GM18517 (cell line): ENCODE measurements around the gene GNAI2.
A peak's percentile ranks its signal among the peaks of the same experiment; 100 is the strongest.

Source experiments
- ATAC-seq: cut with Tn5 transposase; IDR thresholded peaks from one replicate; pipeline ENCODE4 v1.9.1; 2021; ENCODE audit warnings: mild to moderate bottlenecking, moderate library complexity; ENCODE audit not compliant: unreplicated experiment

GNAI2 gene

DNA sequence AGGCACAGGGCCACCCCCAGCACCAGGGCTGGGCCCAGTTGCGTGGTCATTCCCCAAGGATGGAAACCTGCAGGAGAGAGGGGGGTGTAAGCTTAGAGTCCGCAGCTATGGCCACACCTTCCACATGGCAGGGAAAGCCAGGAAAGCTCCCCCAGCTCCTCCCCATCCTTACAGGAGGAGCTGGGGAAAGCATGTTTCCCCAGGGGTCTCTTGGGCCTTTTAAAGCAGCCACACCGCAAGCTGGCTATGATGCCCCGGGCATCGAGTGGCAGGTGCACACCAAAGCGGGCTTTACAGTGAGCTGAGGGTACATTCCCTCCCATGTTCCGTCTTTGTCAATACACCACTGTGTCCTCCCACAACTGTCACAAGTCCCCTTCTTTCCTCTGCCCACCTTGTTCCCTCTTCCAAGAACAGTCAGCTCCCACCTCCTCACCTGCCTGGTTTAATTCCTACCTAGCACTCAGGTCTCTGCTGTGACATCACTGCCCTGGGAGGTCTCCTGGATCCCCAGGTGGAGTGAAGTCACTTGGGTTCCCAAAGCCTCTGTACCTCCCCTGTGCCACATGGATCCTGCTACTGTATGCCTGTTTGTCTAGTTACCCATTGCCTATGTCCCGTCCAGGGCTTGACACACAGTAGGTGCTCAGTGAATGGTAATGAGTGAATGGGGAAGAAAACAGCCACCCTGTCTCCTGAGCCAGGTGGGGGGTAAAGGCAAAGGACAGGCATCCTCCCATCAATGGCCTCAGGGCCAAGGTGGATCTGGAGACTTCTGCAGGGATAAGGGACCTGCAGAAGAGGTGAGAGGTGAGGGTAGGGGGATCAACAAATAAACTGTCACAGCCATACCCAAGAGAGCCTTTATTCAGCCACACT is 59.8 kb downstream of the GNAI2 start:
- no peak for ATAC-seq

DNA sequence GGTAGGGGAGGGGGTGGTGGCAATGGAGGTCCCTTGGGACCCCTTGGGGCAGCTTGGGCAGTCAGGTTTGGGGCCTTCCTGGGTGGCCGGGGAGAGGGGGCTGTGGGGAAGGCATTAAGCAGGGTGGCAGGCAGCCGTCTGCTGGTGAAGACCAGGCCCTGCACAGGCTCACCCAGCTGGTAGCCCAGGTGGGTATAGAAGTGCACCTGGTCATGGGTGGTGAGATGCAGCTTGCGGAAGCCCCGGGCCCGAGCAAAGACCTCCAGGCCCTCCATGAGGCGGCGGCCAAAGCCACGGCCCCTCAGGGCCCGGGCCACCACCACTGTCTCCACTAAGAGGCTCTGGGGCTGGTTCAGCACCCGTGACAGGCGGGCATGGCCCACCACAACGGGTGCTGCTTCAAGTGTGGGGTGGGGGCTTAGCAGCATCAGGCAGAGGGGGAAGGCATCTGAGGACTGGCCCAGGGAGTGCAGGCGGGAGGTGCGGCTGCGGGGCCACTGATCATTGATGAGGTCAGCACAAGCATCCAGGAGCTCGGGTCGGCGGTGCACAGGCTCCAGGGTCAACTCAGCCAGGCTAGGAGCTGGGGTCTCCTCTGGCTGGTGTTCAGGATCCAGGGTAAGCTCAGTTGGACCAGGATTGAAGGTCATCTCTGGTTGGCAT is 60.8 kb downstream of the GNAI2 start:
- ATAC-seq = no peak

DNA sequence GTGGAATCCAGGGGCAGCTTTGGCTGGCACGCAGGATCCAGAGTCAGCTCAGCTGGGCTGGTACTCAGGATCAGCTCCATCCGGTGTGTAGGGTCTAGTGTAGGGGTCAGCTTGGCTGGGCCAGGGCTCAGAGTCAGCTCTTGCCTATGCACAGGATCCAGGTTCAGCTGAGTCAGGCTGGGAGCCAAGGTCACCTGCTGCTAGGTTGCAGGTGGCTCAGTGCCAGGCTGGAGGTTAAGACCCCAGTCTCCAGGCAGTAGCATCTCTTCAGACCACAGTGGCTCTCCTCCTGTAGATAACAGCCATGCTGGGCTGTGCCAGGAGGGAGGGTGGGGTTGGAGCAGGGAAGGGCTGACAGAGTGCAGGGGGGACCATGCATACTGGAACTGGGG is 61.4 kb downstream of the GNAI2 start:
- no peak for ATAC-seq

DNA sequence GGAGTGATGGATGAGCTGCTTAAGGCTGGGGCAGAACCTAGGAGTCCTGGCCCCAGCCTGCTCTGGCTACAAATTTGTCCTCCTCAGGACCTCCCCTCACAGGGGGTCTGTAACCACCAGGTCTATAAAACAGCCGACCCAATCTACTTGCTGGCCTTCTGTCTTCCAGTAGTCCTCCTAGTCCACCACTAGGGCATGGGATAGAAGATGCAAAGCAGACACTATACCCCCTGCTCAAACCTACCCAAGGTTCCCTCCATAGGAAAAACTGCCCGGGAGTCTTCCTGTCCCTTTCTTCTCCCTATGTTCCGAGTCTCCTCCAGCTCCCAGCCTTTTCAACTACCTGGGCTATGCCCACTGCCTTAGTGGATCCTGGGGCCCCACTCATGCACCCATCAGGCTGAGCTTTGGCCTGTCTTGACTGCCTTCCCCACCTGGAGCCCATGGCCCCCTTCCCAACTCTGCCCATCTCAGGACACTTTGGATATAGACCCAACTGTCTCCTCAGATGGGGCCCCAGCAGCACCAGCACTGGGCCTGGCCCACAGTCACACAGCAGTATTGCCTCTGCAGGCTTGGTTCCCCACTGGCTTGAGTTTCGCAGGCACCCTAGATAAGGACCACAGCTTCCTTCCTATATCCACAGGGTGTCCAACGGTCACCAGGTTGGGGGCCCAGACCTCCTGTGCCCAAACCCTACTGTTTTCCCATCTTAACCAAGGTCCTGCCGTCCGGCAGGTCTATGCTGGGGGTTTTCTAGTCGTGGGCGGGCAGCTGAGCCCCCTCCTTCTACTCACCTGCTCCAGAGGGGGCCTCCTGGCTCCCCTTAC is 62.1 kb downstream of the GNAI2 start:
- ATAC-seq = no peak

DNA sequence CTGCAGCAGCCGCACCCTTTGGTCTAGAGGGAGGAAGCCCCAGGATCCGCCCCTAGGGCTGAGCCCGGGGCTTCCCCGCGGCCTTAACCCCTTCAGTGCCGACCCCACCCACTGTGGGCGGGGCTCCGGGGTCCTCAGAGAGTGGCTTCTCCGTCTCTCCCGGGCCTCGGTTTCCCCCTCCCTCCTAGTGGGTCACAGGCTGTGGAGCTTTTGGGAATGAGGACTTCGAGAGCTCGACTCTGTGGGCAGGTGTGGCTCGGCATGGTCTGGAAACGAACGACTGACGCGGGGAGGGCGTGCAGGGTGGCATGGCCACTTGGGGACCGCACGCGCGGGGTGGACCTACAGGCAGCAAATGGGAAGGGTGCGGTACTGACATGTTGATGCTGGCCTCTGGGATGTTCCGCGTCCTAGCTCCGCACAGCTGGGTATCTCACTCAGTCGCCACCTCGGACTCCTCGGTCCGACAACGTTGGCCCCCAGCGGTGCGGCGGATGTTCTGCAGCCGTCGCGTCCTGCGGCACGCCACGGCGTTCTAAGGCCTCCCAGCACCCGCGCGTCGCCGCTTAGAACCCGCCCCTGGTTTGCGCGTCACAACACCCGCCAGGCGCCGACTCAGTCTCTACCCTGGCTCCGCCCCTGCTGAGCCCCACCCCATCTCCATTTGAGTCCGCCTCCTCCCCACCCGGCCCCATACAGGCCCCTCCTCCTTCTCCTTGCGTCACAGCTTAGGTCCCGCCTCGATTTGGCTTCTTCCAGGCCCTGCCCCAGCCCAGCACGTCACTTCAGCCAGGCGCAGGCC is 63.0 kb downstream of the GNAI2 start, which contains the start of the genes HYAL3 and NAA80:
TSS of gene HYAL3 (minus strand) at position 570 of the 802 bp plus-strand sequence. CDS start 3,803 bp downstream, outside the sequence.
TSS of gene NAA80 (minus strand) at position 570 of the 802 bp plus-strand sequence. CDS start 1,942 bp downstream, outside the sequence.
- peak; percentile 79 for ATAC-seq

DNA sequence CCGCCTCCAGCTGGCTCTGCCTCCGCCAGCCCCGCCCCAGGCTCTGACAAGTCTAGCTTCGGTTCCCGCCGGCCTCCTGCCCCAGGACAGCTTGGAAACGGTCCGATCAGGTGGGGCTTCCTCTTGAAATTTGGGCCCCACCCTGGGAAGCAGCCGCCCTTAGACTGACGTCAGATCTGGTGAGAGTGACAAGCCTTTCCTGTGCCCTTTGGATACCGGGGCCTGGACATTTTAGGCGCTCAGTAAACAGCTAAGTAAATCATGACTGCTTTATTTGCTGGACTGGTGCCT is 63.6 kb downstream of the GNAI2 start:
- no peak for ATAC-seq

DNA sequence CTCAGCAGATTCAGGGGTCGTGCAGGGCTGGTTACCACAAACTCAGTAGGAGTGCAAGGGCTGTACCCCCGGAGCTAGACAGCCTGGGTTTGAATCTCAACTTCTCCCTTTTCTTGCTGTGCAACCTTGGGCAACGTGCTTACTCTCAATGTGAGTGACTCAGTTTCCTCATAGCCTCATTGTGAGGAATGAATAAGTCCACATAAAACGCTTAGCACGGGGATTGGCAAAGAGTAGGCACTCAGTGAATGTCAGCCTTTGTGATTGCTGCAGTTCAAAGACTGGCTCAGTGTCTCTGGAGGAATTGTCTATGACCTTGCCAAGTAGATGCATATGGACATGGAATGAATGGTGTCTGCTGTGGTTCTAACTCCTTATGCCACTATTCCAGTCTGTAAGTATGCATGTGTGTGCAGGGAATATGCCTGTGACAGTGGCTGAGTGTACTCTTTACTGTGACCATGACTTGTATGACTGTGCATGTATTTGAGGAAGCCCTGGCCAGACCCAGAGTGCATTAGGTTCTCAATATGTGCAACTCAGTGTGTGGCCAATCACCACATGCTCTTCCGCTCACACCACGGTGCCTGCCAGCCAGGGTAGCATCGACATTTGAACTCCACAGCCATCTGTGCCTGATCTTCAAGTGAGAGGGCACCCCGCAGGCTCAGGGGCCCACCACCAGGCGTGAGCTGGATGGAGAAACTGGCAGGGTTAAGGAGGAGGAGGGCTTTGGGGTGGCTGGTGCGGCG is 64.1 kb downstream of the GNAI2 start:
- no peak for ATAC-seq

DNA sequence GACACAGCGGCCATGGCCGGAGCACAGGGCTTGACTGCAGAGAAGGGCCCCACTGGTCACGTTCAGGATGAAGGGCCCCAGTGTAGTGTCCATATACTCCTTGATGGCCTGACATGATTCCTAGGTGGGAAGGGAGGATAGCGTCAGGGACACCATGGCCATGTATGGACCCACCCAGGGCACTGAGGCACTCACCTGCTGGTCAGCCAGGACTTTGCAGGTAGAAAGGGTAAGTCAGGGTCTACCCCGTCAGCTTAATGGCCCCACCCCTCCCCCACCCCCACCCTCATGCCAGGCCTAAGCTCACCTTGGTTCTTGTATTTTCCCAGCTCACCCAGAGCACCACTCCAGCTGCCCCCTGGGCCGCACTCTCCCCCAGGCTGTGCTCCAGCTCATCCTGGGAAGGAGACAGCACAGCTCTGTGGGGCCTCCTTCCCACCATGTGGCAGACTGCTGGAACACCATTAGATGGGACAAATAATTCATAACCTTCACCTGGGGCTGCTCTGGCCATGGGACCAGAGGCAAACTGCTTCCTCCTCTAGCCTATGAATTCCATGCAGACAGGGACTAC is 64.8 kb downstream of the GNAI2 start:
- no peak for ATAC-seq

DNA sequence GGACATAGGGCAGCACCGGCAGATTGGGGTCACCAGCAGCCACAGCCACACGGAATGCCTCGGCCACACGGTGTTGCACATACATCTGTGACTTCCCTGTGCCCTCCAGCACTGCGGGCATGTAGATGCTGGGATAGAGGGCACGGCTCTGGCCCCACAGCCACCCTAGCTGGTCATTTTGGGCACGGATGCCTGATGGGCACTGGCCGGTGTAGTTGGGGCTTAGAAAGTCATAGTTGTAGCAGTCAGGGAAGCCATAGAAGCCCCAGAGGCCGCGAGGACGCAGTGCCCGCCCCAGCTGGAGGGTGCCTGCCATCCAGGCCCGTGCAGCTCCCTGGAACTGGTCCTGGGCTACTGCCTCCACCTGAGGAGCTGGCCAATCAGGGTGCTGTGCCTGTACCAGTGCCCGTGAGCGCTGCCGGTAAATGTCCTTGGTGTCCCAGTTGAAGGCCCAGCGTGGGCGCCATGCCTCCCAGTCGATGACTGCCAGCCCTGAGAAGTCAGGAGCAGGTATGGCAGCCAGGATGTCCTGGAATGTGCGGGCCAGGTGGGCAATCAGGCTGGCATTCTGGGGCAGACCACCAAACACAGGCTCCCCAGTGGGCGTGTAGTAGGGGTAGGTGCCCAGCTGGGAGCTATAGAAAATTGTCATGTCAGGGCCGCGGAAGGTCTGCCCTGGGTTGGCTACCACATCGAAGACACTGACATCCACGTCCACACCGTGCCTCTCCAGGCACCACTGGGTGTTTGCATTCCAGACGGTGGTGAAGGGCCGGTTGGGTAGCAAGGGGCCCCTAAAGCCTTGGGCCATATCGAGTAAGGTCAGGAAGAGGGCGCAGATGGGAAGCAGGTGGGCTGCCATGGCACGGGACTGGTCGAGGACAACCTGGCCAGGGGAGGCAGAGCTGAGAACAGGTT is 66.3 kb downstream of the GNAI2 start:
- ATAC-seq = no peak

DNA sequence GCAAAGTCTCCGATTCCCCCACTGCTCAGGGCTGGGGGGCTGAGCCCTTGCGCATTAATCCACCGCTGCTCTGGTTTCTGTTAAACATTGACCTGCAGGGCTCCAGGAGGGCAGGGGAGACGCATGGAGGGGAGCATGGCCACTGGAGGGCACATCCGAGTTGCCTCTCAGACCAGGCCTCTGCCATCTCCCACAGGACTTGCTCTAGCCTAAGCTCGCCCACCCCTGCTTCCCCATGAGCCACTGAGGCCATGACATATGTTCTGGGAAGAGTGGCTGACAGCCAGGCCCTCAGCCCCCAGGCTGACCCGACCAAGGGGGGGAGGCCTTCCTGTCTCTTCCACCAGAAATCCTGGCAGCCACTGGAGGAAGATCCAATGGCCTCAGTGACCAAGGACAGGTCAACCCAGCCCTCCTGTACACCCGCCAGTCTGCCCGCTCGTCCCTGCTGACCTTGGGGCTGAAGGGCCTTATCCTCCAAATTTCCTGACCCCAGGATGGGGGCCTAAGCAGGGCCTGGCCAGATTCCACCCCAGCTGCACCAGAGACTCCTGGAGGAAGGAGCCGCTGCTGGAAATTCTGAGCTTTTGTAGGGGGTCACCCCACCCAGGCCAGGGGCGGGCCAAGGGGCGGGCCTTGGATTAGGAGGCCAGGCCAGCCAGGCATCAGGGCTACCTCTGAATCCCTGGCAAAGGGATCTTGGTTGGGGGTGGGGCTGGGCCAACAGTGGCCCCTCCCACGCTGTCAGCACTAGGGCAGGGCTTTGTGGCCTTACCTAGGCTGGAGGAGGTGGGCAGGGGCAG is 67.2 kb downstream of the GNAI2 start, which contains the start of gene HYAL1:
TSS of gene HYAL1 (minus strand) at position 562 of the 803 bp plus-strand sequence. CDS start 618 bp downstream, outside the sequence.
- no peak for ATAC-seq

DNA sequence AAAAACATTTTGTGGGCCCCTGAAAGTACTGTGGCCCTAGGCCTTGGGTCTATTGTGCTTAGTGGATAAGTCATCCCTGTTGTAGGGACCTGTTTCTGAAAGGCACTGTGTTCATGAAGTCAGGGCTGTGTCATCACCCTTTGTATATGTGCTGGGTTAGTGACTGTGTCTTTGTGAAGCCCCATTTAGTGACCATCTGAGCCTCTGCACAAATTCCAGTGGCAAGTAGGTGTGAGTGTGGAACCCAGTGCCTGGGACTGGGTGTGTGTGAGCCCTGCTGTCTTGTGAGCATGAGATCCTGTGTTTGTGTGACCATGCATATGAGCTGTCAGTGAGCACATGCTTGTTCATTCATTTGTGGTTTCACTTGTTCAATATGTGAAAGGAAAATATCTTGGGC is 68.6 kb downstream of the GNAI2 start:
- no peak for ATAC-seq
